GM19193 (cell line): Measurements from ENCODE around the gene OST4.

Experiments used
- POLR2A ChIP-seq: IDR thresholded peaks from 4 replicates; pipeline ENCODE4 v1.6.1; 2011; ENCODE audit not compliant: insufficient read depth, insufficient read length; ENCODE audit errors: extremely low read depth

The OST4 gene

GRCh38 chr2:27071990-27072830 is 756 bp upstream of the OST4 start:
- no peak for TF ChIP-seq POLR2A

GRCh38 chr2:27070653-27071276 is 689 bp downstream of the OST4 start:
- TF ChIP-seq POLR2A: no peak

GRCh38 chr2:27069961-27070618 is 1.4 kb downstream of the OST4 start:
- no peak for TF ChIP-seq POLR2A

- no peak for TF ChIP-seq POLR2A
Measured at GRCh38 chr2:27069436-27069835, 2.0 kb downstream of the OST4 start.

GRCh38 chr2:27067385-27067784 is 4.1 kb downstream of the OST4 start:
- TF ChIP-seq POLR2A: no peak

- no peak for TF ChIP-seq POLR2A
Measured at GRCh38 chr2:27065128-27065527, 6.3 kb downstream of the OST4 start.

- TF ChIP-seq POLR2A: no peak
Measured at GRCh38 chr2:27060323-27060722, 11.1 kb downstream of the OST4 start.

GRCh38 chr2:27059141-27059820 is 12.2 kb downstream of the OST4 start:
- TF ChIP-seq POLR2A: no peak

- TF ChIP-seq POLR2A: peak; percentile 22
Measured at GRCh38 chr2:27058210-27058609, 13.2 kb downstream of the OST4 start.

GRCh38 chr2:27057184-27057583 is 14.3 kb downstream of the OST4 start:
- no peak for TF ChIP-seq POLR2A

- no peak for TF ChIP-seq POLR2A
Measured at GRCh38 chr2:27054721-27055120, 16.7 kb downstream of the OST4 start.

- no peak for TF ChIP-seq POLR2A
Measured at GRCh38 chr2:27053776-27054175, 17.7 kb downstream of the OST4 start.

GRCh38 chr2:27053321-27053720 is 18.1 kb downstream of the OST4 start:
- TF ChIP-seq POLR2A: no peak

- no peak for TF ChIP-seq POLR2A
Measured at GRCh38 chr2:27051902-27052645, 19.4 kb downstream of the OST4 start.
